Urinary bladder (tissue), 4 donors: ENCODE measurements around the gene RAB8B. TPM values are rescaled to one million over a fixed set of nuclear protein-coding genes. Genes with fewer than 3 reads are reported as not detected.

Source experiments
- DNase-seq: peaks from one replicate; pipeline ENCODE4 v3.0.0-alpha.2; 2015; ENCODE audit errors: extremely low spot score
- H3K27ac ChIP-seq: one replicate; pipeline ENCODE4 v1.5.1; 2013; ENCODE audit warnings: low read depth, mild to moderate bottlenecking, moderate library complexity
- H3K36me3 ChIP-seq: one replicate; pipeline ENCODE4 v1.6.1; 2013; ENCODE audit warnings: mild to moderate bottlenecking, moderate library complexity; ENCODE audit not compliant: insufficient read depth
- H3K4me1 ChIP-seq: one replicate; pipeline ENCODE4 v1.6.1; 2013; ENCODE audit warnings: mild to moderate bottlenecking, moderate library complexity; ENCODE audit not compliant: insufficient read depth
- H3K4me3 ChIP-seq: one replicate; pipeline ENCODE4 v1.5.1; 2013; ENCODE audit warnings: low read depth, low read length
- WGBS: extraction: QIAGEN DNeasy Blood & Tissue Kit; methylation state at CpG from one replicate; pipeline ENCODE4 v1.1.7; 2013; 5-methylcytosine and 5-hydroxymethylcytosine counted together
- polyA plus RNA-seq: library from polyadenylated mRNA; stranded (reverse); fragments of 200-250 nt; gene quantifications from one replicate; pipeline ENCODE4 v1.2.3, GENCODE V29; 2013
- total RNA-seq: library from RNA; depleted of rRNA; stranded (reverse); fragments of >200 nt; gene quantifications from one replicate; pipeline ENCODE4 v1.2.3, GENCODE V29; 2014
- donor health status: healthy with polysubstance abuse.
- donor health status: healthy.

The RAB8B gene
- total and polyA plus RNA-seq, 2 donors, result 27.7 to 105 TPM

- Histone ChIP-seq H3K4me1 (no peaks in the 10 kb centered on the region), H3K4me3 (no peak overlapping the region), H3K27ac (no peak overlapping the region), H3K36me3 (no peaks in the 10 kb centered on the region)
- 68% methylated on average over 1 of the region's 1 CpG for WGBS
- no peak for DNase-seq
Measured at GRCh38 chr15:63243776-63244175, 54.4 kb downstream of the RAB8B start.

- no peaks in the 10 kb centered on the region for H3K36me3 ChIP-seq
- H3K4me3 ChIP-seq, result no peak overlapping the region
- 50% methylated on average over 4 of the region's 4 CpGs for WGBS
- H3K4me1 ChIP-seq, result no peaks in the 10 kb centered on the region
- H3K27ac ChIP-seq, result no peak overlapping the region
- no peak for DNase-seq
Measured at GRCh38 chr15:63244399-63244798, 55.0 kb downstream of the RAB8B start.

GRCh38 chr15:63244976-63245645, 55.7 kb downstream of the RAB8B start:
- H3K4me3 ChIP-seq, result no peak overlapping the region
- H3K27ac ChIP-seq, result peak overlapping the region; percentile 23
- 53% methylated on average over 5 of the region's 5 CpGs for WGBS
- H3K4me1 ChIP-seq, result no peaks in the 10 kb centered on the region
- DNase-seq, result no peak
- H3K36me3 ChIP-seq, result no peaks in the 10 kb centered on the region

- WGBS, result 77% methylated on average over 5 of the region's 5 CpGs
- no peak overlapping the region for H3K4me3 ChIP-seq
- H3K4me1 ChIP-seq, result no peaks in the 10 kb centered on the region
- no peak overlapping the region for H3K27ac ChIP-seq
- no peak for DNase-seq
- no peaks in the 10 kb centered on the region for H3K36me3 ChIP-seq
Measured at GRCh38 chr15:63246691-63247469, 57.5 kb downstream of the RAB8B start.

GRCh38 chr15:63250312-63250965, 61.0 kb downstream of the RAB8B start:
- no peak overlapping the region for H3K27ac ChIP-seq
- H3K36me3 ChIP-seq, result no peaks in the 10 kb centered on the region
- H3K4me3 ChIP-seq, result no peak overlapping the region
- WGBS, result 93% methylated on average over 4 of the region's 4 CpGs
- H3K4me1 ChIP-seq, result no peaks in the 10 kb centered on the region
- no peak for DNase-seq

GRCh38 chr15:63251701-63252100, 62.3 kb downstream of the RAB8B start:
- no peak overlapping the region for H3K4me3 ChIP-seq
- peaks cover 2% of the 10 kb centered on the region for H3K36me3 ChIP-seq
- no peaks in the 10 kb centered on the region for H3K4me1 ChIP-seq
- no peak overlapping the region for H3K27ac ChIP-seq
- 92% methylated on average over 2 of the region's 2 CpGs for WGBS
- no peak for DNase-seq

- no peaks in the 10 kb centered on the region for H3K4me1 ChIP-seq
Measured at GRCh38 chr15:63252292-63252691, 62.9 kb downstream of the RAB8B start.

GRCh38 chr15:63254991-63255390, 65.6 kb downstream of the RAB8B start:
- H3K36me3 ChIP-seq, result peaks cover 2% of the 10 kb centered on the region
- WGBS, result 72% methylated on average over 2 of the region's 2 CpGs
- H3K4me3 ChIP-seq, result no peak overlapping the region
- no peaks in the 10 kb centered on the region for H3K4me1 ChIP-seq
- H3K27ac ChIP-seq, result no peak overlapping the region
- no peak for DNase-seq

More at GRCh38 chr15:63252292-63252691, 62.9 kb downstream of the RAB8B start:
- Histone ChIP-seq H3K27ac (no peak overlapping the region), H3K36me3 (peaks cover 2% of the 10 kb centered on the region), H3K4me3 (no peak overlapping the region)
- 96% methylated on average over 2 of the region's 2 CpGs for WGBS
- no peak for DNase-seq

GRCh38 chr15:63255489-63255990, 66.1 kb downstream of the RAB8B start:
- Histone ChIP-seq H3K36me3 (peaks cover 2% of the 10 kb centered on the region), H3K27ac (no peak overlapping the region), H3K4me1 (no peaks in the 10 kb centered on the region), H3K4me3 (no peak overlapping the region)
- WGBS, result 54% methylated on average over 1 of the region's 1 CpG
- DNase-seq, result no peak

GRCh38 chr15:63256433-63257274, 67.2 kb downstream of the RAB8B start:
- no peak for DNase-seq
- 45% methylated on average over 5 of the region's 5 CpGs for WGBS
- Histone ChIP-seq H3K36me3 (peaks cover 2% of the 10 kb centered on the region), H3K4me1 (no peaks in the 10 kb centered on the region), H3K4me3 (no peak overlapping the region), H3K27ac (no peak overlapping the region)

GRCh38 chr15:63258658-63259057, 69.3 kb downstream of the RAB8B start:
- DNase-seq, result no peak
- Histone ChIP-seq H3K4me3 (no peak overlapping the region), H3K4me1 (no peaks in the 10 kb centered on the region), H3K36me3 (peaks cover 5% of the 10 kb centered on the region), H3K27ac (no peak overlapping the region)
- 93% methylated on average over 2 of the region's 2 CpGs for WGBS

GRCh38 chr15:63260791-63261190, 71.4 kb downstream of the RAB8B start:
- no peak overlapping the region for H3K4me3 ChIP-seq
- no peak overlapping the region for H3K27ac ChIP-seq
- DNase-seq, result no peak
- H3K4me1 ChIP-seq, result no peaks in the 10 kb centered on the region
- H3K36me3 ChIP-seq, result peaks cover 6% of the 10 kb centered on the region
- WGBS, result 80% methylated on average over 5 of the region's 5 CpGs

- Histone ChIP-seq H3K4me1 (no peaks in the 10 kb centered on the region), H3K36me3 (peaks cover 4% of the 10 kb centered on the region), H3K4me3 (no peak overlapping the region), H3K27ac (no peak overlapping the region)
- DNase-seq, result no peak
Measured at GRCh38 chr15:63261311-63261710, 71.9 kb downstream of the RAB8B start.
